Measurements from ENCODE around the gene DNAJC24. TPM values are rescaled to one million over a fixed set of nuclear protein-coding genes. Genes with fewer than 3 reads are reported as not detected.

Gene DNAJC24
- total RNA-seq, 2 experiments from 2014 or later: 6.5 to 7.5 TPM

DNA sequence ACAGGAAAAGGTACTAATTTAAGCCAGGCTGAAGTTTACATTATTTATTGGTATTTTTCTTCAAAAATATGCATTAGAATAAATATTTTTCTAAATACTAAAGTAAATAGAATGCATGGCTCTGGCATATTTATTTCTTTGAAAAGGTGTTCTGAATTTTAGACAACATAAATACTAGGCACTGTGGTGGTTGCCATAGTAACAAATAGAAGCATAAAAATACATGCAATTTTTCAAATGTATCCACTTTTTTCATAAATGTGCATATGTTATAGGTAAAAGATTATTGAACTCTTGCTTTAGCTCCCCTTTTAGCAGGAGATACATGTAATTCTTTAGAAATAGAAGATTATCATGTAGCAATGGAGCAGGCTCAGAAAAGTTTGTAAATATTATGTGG is 18.5 kb upstream of the DNAJC24 start:
- TF ChIP-seq, protein P1, sequence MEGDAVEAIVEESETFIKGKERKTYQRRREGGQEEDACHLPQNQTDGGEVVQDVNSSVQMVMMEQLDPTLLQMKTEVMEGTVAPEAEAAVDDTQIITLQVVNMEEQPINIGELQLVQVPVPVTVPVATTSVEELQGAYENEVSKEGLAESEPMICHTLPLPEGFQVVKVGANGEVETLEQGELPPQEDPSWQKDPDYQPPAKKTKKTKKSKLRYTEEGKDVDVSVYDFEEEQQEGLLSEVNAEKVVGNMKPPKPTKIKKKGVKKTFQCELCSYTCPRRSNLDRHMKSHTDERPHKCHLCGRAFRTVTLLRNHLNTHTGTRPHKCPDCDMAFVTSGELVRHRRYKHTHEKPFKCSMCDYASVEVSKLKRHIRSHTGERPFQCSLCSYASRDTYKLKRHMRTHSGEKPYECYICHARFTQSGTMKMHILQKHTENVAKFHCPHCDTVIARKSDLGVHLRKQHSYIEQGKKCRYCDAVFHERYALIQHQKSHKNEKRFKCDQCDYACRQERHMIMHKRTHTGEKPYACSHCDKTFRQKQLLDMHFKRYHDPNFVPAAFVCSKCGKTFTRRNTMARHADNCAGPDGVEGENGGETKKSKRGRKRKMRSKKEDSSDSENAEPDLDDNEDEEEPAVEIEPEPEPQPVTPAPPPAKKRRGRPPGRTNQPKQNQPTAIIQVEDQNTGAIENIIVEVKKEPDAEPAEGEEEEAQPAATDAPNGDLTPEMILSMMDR (IDR thresholded peaks at IDR 0.05): no peak
- intact Hi-C loops (cut with DNase I, micrococcal nuclease): no loop called here
- ATAC-seq (ENCODE audit: poor library complexity) (no peak), DNase-seq (no peak)
- POLR2A ChIA-PET: no interaction called here
- no peaks in the 10 kb centered on the region for H3K36me3 Mint-ChIP-seq (ENCODE audit: low read depth)
- no peak overlapping the region for H3K4me3 Mint-ChIP-seq
- Histone ChIP-seq H3K27me3 (ENCODE audit: control insufficient read depth in 1 of 2, insufficient read depth in 2 of 2, low read length in 2 of 2) (no peaks in the 10 kb centered on the region), H3K36me3 (ENCODE audit: insufficient read depth, low read length) (no peaks in the 10 kb centered on the region), H3K4me3 (ENCODE audit: low read length) (no peak overlapping the region), H3K9me3 (ENCODE audit: control insufficient read depth in 1 of 2, insufficient read depth in 1 of 2, low read length in 2 of 2) (no peaks in the 10 kb centered on the region), H3K27ac (ENCODE audit: low read depth in 1 of 2, low read length in 2 of 2) (no peak overlapping the region), H3K4me1 (ENCODE audit: insufficient read depth, low read length) (no peaks in the 10 kb centered on the region)
- CTCF ChIA-PET: interaction anchor here (0.8 to 1.3 kb wide), 2 partner anchors 10 to 19 kb away, joined by 3 read pairs; partner anchors contain the start of genes DCDC1 and DNAJC24
- no peak overlapping the region for H3K27ac Mint-ChIP-seq
- no peaks in the 10 kb centered on the region for H3K9me3 Mint-ChIP-seq
- peaks cover 36% of the 10 kb centered on the region for H3K27me3 Mint-ChIP-seq
- no peaks in the 10 kb centered on the region for H3K4me1 Mint-ChIP-seq (ENCODE audit: low read depth)

DNA sequence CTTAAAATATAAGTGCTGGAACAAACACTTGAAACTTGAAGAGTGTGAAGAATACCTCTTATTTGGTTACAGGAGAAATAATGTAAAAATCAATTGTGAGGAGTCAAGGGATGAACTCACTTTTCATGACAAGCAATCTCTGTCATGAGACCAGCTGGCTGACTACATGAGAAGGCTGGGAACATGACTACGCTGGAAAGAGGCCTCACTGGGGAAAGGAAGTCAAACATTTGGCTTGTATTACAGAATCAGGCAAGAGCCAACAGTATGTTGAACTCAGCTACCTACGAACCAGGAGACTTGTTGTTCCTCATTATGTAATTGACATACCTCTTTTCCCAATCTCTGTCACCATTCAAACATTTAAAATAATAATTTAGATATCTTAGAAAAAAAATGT is 14.5 kb upstream of the DNAJC24 start:
- Mint-ChIP-seq H3K27ac (no peak overlapping the region), H3K27me3 (peaks cover 29% of the 10 kb centered on the region), H3K4me3 (no peak overlapping the region), H3K36me3 (ENCODE audit: low read depth) (no peaks in the 10 kb centered on the region), H3K4me1 (ENCODE audit: low read depth) (no peaks in the 10 kb centered on the region), H3K9me3 (no peaks in the 10 kb centered on the region)
- Histone ChIP-seq H3K27ac (ENCODE audit: low read depth in 1 of 2, low read length in 2 of 2) (no peak overlapping the region), H3K9me3 (ENCODE audit: control insufficient read depth in 1 of 2, insufficient read depth in 1 of 2, low read length in 2 of 2) (no peaks in the 10 kb centered on the region), H3K4me1 (ENCODE audit: insufficient read depth, low read length) (no peaks in the 10 kb centered on the region), H3K4me3 (ENCODE audit: low read length) (no peak overlapping the region), H3K27me3 (ENCODE audit: control insufficient read depth in 1 of 2, insufficient read depth in 2 of 2, low read length in 2 of 2) (no peaks in the 10 kb centered on the region), H3K36me3 (ENCODE audit: insufficient read depth, low read length) (no peaks in the 10 kb centered on the region)
- no peak for DNase-seq
- ATAC-seq (ENCODE audit: poor library complexity): no peak
- ChIA-PET CTCF (no interaction called here), POLR2A (no interaction called here)
- TF ChIP-seq, protein P1 (IDR thresholded peaks at IDR 0.05): no peak
- intact Hi-C loops (cut with DNase I, micrococcal nuclease): no loop called here

DNA sequence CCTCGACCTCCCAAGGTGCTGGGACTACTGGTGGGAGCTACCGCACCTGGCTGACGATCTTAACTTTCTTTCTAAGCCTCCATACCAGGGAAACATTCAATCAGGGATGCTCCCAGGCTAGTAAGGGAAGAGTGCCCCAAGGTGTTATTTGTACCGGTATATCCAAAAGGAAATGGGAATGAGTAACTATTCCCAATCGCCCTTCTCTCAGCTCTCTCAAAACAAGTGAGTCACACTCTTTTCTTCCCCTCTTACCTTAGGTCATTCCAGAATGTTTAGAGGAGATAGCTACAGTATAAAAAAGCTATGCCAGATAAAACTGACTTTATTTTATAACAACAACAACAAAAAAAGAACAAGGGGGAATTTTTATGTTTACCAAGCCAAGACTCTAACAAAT is 13.8 kb upstream of the DNAJC24 start:
- H3K4me1 Mint-ChIP-seq (ENCODE audit: low read depth): peaks cover 5% of the 10 kb centered on the region
- H3K9me3 Mint-ChIP-seq: no peaks in the 10 kb centered on the region
- H3K27me3 Mint-ChIP-seq: peaks cover 33% of the 10 kb centered on the region
- POLR2A ChIA-PET: no interaction called here
- no peak for ATAC-seq (ENCODE audit: poor library complexity)
- H3K36me3 Mint-ChIP-seq (ENCODE audit: low read depth): no peaks in the 10 kb centered on the region
- no peaks in the 10 kb centered on the region for H3K9me3 ChIP-seq (ENCODE audit: control insufficient read depth in 1 of 2, insufficient read depth in 1 of 2, low read length in 2 of 2)
- no peaks in the 10 kb centered on the region for H3K4me1 ChIP-seq (ENCODE audit: insufficient read depth, low read length)
- no peaks in the 10 kb centered on the region for H3K36me3 ChIP-seq (ENCODE audit: insufficient read depth, low read length)
- no peak overlapping the region for H3K27ac ChIP-seq (ENCODE audit: low read depth in 1 of 2, low read length in 2 of 2)
- H3K27me3 ChIP-seq (ENCODE audit: control insufficient read depth in 1 of 2, insufficient read depth in 2 of 2, low read length in 2 of 2): no peaks in the 10 kb centered on the region
- intact Hi-C loops (cut with DNase I, micrococcal nuclease): no loop called here
- no peak overlapping the region for H3K27ac Mint-ChIP-seq
- CTCF ChIA-PET: no interaction called here
- H3K4me3 Mint-ChIP-seq: no peak overlapping the region
- DNase-seq: no peak
- H3K4me3 ChIP-seq (ENCODE audit: low read length): no peak overlapping the region
- TF ChIP-seq, protein P1 (IDR thresholded peaks at IDR 0.05): no peak

All from CD4-positive, alpha-beta T cell (primary cell).